ENCODE measurements around the gene NPLOC4. TPM values are rescaled to one million over a fixed set of nuclear protein-coding genes. Genes with fewer than 3 reads are reported as not detected.
A peak's percentile ranks its signal among the peaks of the same experiment; 100 is the strongest.

NPLOC4 gene
- total RNA-seq, 1 donor from 2014 or later, result 87.5 TPM

DNA sequence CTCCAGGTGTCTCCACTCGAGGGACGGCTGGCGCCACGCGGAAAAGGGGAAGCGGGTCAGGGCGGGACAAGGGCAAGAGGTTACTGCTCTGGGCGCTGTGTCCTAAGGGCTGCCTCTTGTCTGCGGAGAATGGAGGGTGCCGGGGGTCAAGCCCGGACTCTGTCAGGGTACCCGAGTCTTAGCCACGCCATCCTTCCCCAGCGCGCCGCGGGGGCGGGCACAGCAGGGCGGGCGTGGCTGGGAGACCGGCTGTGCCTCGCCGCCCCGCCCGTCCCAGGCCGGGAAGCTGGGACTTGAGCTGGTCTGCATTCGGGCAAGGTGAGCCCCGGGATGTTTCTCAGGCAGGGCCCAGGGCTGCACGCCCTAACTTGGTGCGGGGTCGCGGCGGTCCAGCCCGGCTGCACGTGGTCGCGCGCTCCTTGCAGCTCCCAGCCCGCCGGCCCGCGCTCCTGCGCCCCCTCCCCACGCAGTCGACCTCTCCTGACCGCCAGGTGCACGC, 118.1 kb downstream of the NPLOC4 start:
- Histone ChIP-seq H3K4me3 (peak overlapping the region; percentile 93), H3K9me3 (replicated peaks) (no peaks in the 10 kb centered on the region), H3K27ac (replicated peaks) (peak overlapping the region; percentile 99), H3K36me3 (peaks cover 5% of the 10 kb centered on the region), H3K27me3 (ENCODE audit: low read depth) (peaks cover 36% of the 10 kb centered on the region), H3K4me1 (peaks cover 66% of the 10 kb centered on the region)
- peak; percentile 55 for DNase-seq
- TF ChIP-seq, protein P1, sequence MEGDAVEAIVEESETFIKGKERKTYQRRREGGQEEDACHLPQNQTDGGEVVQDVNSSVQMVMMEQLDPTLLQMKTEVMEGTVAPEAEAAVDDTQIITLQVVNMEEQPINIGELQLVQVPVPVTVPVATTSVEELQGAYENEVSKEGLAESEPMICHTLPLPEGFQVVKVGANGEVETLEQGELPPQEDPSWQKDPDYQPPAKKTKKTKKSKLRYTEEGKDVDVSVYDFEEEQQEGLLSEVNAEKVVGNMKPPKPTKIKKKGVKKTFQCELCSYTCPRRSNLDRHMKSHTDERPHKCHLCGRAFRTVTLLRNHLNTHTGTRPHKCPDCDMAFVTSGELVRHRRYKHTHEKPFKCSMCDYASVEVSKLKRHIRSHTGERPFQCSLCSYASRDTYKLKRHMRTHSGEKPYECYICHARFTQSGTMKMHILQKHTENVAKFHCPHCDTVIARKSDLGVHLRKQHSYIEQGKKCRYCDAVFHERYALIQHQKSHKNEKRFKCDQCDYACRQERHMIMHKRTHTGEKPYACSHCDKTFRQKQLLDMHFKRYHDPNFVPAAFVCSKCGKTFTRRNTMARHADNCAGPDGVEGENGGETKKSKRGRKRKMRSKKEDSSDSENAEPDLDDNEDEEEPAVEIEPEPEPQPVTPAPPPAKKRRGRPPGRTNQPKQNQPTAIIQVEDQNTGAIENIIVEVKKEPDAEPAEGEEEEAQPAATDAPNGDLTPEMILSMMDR (IDR thresholded peaks at IDR 0.05; ENCODE audit: borderline replicate concordance), result no peak
- intact Hi-C loops (cut with micrococcal nuclease), result no loop called here

DNA sequence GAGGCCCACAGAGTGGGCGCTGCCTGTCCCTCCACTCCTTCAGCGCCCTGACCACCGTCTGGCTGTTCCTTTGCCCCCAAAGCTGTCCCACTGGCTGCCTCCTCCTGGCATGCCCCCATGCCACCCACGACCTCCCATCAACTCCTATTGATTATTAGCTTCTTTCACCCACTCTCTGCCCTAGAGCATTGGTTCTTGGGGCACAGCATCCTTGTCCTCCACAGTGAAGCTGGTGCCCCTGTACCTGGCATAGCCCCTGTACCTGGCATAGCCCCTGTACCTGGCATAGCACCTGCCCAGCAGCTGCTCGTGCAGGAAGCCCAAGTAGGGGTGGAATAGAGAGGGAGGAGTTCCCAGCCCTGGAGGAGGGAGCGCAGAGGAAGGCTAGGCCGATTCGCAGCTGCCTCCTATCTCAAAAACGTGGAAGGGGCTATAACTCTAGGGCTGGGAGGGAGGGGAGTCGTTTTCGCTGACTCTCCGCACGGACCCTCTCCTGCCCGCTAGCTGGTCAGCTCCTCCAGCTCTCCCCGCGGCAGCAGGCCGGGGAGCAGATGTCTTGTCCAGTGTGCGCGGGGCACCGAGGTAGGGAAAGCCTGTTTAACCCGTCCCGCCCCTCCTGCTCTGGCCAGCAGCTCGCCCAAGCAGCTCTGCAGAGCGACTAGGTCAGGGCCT, 118.7 kb downstream of the NPLOC4 start:
- intact Hi-C loops (cut with micrococcal nuclease), result no loop called here
- Histone ChIP-seq H3K4me1 (peaks cover 66% of the 10 kb centered on the region), H3K36me3 (peaks cover 5% of the 10 kb centered on the region), H3K9me3 (replicated peaks) (no peaks in the 10 kb centered on the region), H3K27ac (replicated peaks) (peak overlapping the region; percentile 99), H3K4me3 (peak overlapping the region; percentile 93), H3K27me3 (ENCODE audit: low read depth) (peaks cover 30% of the 10 kb centered on the region)
- DNase-seq, result no peak
- TF ChIP-seq, protein P1 (IDR thresholded peaks at IDR 0.05; ENCODE audit: borderline replicate concordance), result no peak

DNA sequence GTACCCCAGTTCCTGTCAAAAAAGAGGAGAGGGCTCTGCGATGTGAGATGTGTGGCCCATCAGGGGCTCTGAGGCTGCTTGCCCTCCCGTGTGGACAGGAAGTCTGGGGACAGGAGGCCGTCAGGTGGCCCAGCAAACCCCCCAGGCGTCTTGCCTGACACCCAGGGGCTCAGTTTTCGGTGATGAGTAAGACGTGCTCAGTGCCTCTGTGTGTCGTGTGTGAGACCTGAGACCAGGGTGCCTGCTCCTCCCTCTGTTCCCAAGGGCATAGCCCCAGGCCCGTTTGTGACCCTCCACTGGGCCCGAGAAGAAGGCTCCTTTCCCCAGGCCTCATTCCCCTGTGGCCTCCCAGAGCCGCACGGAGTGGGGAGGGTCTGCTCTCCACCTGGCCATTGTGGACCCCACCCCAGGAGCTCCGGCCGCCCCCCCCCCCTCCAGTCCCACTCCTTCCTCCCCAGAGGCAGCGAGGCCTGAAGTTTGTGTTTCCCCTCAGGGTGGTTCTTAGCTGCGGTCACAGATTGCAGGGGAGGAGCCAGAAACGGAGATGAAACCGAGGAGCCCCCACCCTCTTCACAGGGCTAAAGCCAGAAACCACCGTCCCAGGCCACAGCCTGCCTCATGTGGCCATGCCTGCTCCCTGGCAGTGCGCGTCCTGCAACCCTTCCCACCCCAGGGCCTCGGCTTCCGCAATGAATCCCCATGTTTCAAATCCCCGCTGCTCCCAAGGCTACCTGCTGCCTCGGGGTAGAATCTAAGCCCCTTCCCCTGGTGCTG, 119.4 kb downstream of the NPLOC4 start:
- Histone ChIP-seq H3K4me1 (peaks cover 68% of the 10 kb centered on the region), H3K27ac (replicated peaks) (peak overlapping the region; percentile 99), H3K27me3 (ENCODE audit: low read depth) (peaks cover 23% of the 10 kb centered on the region), H3K4me3 (peak overlapping the region; percentile 93), H3K9me3 (replicated peaks) (no peaks in the 10 kb centered on the region), H3K36me3 (peaks cover 5% of the 10 kb centered on the region)
- TF ChIP-seq, protein P1 (IDR thresholded peaks at IDR 0.05; ENCODE audit: borderline replicate concordance), result no peak
- DNase-seq, result no peak
- intact Hi-C loops (cut with micrococcal nuclease), result no loop called here

DNA sequence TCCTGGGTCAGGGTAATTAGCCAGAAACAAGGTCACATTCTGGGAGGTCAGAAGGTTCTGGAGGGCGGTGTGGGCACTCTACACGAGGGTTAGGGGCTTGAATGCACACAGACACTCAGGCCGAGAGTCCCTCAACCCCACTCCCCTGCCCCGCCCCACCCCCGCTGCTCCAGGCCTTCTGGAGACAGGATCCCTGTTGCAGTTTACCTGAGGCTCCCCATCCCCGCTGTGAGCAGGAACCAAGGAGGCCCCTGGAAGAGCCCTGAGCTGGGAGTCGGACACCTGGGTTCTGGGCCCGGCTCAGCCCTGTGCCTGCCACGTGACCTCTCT, 119.9 kb downstream of the NPLOC4 start:
- Histone ChIP-seq H3K27ac (replicated peaks) (peak overlapping the region; percentile 99), H3K36me3 (peaks cover 10% of the 10 kb centered on the region), H3K9me3 (replicated peaks) (no peaks in the 10 kb centered on the region), H3K4me3 (peak overlapping the region; percentile 93), H3K27me3 (ENCODE audit: low read depth) (peaks cover 20% of the 10 kb centered on the region), H3K4me1 (peaks cover 74% of the 10 kb centered on the region)
- intact Hi-C loops (cut with micrococcal nuclease), result no loop called here
- DNase-seq, result no peak
- TF ChIP-seq, protein P1 (IDR thresholded peaks at IDR 0.05; ENCODE audit: borderline replicate concordance), result no peak

DNA sequence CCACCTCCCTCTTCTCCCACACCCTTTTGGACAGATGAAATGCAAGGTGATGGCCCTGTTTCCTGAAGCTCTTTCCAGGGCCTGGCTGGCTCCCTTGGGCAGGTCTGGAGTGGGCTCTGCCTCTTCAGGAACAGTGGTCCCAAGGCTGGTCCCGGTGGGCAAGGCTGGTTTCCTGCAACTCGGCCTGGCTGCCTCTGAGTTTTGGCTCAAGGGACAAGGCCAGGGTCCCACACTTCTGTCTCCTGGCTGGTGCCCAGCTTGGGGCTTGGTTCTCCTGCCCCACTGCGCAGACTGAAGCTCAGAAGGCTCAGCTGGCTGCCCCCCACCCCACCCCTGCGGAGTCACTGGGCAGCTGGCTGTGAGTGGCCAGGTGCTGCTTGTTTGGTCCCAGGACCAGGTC, 120.5 kb downstream of the NPLOC4 start:
- DNase-seq, result no peak
- H3K27ac ChIP-seq (replicated peaks), result peak overlapping the region; percentile 99
- no peaks in the 10 kb centered on the region for H3K9me3 ChIP-seq (replicated peaks)
- H3K4me1 ChIP-seq, result peaks cover 79% of the 10 kb centered on the region
- peaks cover 15% of the 10 kb centered on the region for H3K36me3 ChIP-seq
- H3K4me3 ChIP-seq, result peak overlapping the region; percentile 93
- peaks cover 20% of the 10 kb centered on the region for H3K27me3 ChIP-seq (ENCODE audit: low read depth)
- TF ChIP-seq, protein P1 (IDR thresholded peaks at IDR 0.05; ENCODE audit: borderline replicate concordance), result no peak
- intact Hi-C loops (cut with micrococcal nuclease), result no loop called here
